ENCODE data around the gene USP32. TPM values are rescaled to one million over a fixed set of nuclear protein-coding genes. Genes with fewer than 3 reads are reported as not detected.

USP32 gene
- total and polyA plus RNA-seq, 2 of the 8 experiments (the other 6 are each of a cell fraction or from before 2014, with no cell fraction given), result 29.6 to 112 TPM

DNA sequence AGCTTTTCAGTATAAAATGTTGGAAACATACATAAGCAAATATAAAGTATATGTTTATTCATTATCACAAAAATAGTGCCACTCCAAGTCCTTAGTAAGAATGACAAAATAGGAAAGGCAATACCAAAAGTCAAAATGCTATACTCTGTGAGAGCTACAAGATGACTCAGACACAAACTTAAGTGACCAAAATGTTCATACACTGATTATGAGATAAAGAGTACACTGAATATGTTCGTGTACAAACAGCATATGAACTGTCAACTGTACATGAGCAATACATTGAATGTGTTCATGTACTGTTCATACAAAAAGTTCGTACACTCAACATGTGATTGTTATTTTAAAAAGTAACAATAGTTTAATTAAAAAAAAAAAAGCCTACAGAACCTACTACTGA, 138.9 kb downstream of the USP32 start (continued):
- TF ChIP-seq NRF1 (IDR thresholded peaks at IDR 0.05; ENCODE audit: low read depth, low read length), result no peak
- TF ChIP-seq, protein P1, sequence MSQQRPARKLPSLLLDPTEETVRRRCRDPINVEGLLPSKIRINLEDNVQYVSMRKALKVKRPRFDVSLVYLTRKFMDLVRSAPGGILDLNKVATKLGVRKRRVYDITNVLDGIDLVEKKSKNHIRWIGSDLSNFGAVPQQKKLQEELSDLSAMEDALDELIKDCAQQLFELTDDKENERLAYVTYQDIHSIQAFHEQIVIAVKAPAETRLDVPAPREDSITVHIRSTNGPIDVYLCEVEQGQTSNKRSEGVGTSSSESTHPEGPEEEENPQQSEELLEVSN (IDR thresholded peaks at IDR 0.05), result no peak
- no peak for TF ChIP-seq EZH2 (IDR thresholded peaks at IDR 0.05; ENCODE audit: low read depth, low read length, severe bottlenecking)
- TF ChIP-seq, protein P2, sequence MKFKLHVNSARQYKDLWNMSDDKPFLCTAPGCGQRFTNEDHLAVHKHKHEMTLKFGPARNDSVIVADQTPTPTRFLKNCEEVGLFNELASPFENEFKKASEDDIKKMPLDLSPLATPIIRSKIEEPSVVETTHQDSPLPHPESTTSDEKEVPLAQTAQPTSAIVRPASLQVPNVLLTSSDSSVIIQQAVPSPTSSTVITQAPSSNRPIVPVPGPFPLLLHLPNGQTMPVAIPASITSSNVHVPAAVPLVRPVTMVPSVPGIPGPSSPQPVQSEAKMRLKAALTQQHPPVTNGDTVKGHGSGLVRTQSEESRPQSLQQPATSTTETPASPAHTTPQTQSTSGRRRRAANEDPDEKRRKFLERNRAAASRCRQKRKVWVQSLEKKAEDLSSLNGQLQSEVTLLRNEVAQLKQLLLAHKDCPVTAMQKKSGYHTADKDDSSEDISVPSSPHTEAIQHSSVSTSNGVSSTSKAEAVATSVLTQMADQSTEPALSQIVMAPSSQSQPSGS (IDR thresholded peaks at IDR 0.05; ENCODE audit: low read length), result no peak
- no peak for TF ChIP-seq SP1 (IDR thresholded peaks at IDR 0.05; ENCODE audit: low read depth, low read length)
- TF ChIP-seq TCF12 (IDR thresholded peaks at IDR 0.05; ENCODE audit: low read depth, low read length), result no peak
- no peak for TF ChIP-seq CHD2 (IDR thresholded peaks at IDR 0.05; ENCODE audit: low read length)
- no peak for TF ChIP-seq SP4 (IDR thresholded peaks at IDR 0.05; ENCODE audit: low read length)
